ENCODE data around the gene CBFA2T3.
"Not testable (repeated sequence)": the region's sequence is repeated elsewhere in the genome, so short reads cannot be mapped to it uniquely, and the experiment has no call there.

The CBFA2T3 gene

GRCh38 chr16:88909431-88910210, 67.4 kb downstream of the CBFA2T3 start:
- DNase-seq (ENCODE audit: low spot score): no peak

- DNase-seq (ENCODE audit: low spot score): no peak
Observed at GRCh38 chr16:88908307-88908706, 68.7 kb downstream of the CBFA2T3 start.

- DNase-seq (ENCODE audit: low spot score): no peak
Observed at GRCh38 chr16:88907768-88908167, 69.2 kb downstream of the CBFA2T3 start.

DNA sequence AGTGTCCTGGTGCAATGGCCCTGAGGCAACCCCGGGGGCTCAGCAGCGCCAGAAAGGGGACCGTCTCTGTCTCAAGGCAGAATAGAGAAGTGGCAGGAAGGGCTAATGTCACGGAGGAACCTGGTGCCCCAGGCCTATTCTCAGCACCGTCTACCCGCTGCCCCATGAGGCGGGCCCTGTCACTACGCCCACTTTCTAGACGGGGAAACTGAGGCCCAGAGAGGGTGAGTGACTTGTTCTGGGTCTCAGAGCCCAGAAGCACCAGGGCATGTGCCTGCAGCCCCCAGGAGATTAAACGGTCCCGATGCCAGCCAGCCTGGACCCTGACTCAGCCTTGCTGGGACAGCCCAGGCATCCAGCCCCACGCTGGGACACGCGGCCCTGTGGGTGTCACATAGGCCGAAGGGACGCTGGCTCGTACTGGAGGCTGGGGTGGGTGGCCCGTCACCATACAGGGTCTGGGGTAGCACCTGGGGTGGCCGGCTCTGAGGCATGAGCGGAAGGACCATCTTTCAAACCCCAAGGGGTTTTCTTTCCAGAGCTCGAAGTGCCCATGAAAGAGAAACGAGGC, 70.4 kb downstream of the CBFA2T3 start:
- DNase-seq (ENCODE audit: low spot score): no peak

- no peak for DNase-seq (ENCODE audit: low spot score)
Observed at GRCh38 chr16:88906020-88906419, 71.0 kb downstream of the CBFA2T3 start.

- DNase-seq (ENCODE audit: low spot score): peak; percentile 28
Observed at GRCh38 chr16:88905563-88905962, 71.4 kb downstream of the CBFA2T3 start.

DNA sequence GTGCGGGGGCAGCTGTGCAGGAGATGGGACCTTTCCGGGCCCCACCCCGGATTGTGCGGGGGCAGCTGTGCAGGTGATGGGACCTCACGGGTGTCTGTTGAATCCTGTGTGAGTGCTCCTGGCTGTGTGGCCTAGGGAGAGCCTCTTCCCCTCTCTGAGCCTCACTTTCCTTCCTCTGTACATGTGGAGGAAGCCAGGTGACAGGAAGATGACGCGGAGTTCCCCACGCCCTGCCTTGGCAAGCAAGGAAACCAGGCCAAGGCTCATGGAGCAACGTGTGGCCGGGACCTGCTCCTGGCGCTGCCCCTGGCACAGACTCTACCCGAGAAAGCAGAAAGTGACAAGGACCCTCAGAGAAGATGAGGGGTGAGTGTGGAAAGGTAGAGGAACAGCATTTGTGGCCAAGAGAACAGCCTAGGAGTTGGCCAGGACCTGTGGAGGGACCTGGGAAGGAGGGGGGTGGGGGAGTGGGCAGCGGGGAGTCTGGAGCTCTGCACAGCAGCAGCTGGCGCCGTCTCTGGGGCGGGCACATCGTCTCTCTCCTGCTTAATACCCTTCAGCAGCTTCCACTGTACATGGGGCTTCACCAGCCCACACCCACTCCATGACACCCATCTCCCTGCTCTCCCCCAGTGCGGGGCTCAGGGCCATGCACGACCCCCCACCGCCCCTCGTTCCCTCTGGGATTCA, 72.2 kb downstream of the CBFA2T3 start:
- no peak for DNase-seq (ENCODE audit: low spot score)

DNA sequence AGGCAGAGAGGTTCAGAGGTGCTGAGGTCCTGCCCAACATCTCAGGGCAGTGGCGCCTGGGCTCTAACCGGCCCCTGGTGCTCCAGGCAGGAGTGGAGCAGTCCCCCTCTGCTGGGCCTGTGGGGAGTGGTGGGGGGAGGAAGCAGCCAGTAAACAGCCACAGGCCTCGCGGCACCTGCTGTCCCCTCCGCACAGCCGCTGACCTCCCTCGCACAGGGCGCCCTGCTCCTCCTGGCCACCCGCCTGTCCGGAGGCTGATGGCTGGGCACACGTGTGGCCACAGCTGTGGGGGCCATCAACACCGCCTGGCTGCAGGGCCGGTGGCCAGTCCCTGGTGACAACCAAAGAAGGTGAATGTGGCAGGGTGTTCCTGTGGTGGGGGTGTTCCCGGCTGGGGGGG, 73.7 kb downstream of the CBFA2T3 start:
- DNase-seq (ENCODE audit: low spot score): no peak

- no peak for DNase-seq (ENCODE audit: low spot score)
Observed at GRCh38 chr16:88902744-88903143, 74.3 kb downstream of the CBFA2T3 start.

GRCh38 chr16:88901718-88902337, 75.2 kb downstream of the CBFA2T3 start:
- no peak for DNase-seq (ENCODE audit: low spot score)

DNA sequence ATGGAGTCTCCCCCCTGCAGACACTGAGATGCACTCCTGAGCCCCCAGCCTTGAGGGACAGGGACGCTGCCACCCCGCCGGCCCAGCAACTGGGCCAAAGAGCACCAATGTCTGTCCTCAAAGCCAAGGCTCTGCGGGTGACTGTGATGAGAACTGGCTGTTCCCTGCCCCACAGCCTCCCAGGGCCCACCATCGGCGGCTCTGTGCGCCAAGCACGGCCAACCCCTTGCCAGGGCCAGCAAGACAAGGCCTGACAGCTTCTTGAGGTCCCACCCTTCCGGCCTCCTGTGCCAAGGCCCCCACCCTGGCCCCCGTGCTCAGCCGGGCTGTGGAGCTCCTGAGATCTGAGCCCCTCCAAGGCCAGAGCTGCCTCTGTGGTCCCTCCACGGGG, 76.3 kb downstream of the CBFA2T3 start:
- DNase-seq (ENCODE audit: low spot score): no peak

DNA sequence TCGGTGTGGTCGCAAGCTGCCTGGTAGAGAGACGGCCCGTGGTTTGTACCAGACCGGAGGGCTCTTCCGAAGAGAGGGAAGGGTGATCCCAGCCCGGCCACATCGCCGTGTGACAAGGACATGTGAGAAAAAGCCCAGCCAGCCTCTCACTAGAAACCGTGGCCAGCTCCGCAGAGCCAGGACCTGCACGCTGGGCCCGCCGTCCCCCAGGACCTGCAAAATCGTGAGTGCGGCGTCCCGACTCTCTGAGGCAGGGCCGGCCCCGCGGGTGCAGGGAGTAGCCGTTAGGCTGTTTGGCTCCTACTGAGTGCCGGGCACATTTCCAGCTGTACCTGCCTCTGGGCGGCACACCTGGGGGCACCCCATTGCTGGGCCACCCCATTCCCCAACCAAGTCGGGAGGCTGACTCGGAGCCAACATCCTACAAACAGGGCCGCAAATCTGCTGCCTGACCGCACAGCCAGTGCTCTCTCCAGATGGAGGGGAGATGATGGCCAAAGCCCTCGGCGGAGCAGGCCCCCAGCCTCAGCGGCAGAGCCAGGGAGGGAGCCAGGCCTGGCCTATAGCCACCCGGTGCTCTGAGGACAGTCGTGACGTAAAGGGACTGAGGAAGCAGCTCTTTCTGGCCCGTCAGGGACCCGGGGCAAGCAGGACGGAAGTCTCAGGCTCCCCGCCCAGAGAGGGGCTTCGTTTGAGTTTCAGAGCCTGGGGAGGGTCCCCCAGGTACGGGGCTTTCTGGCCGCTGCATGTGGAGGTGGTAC, 76.9 kb downstream of the CBFA2T3 start:
- no peak for DNase-seq (ENCODE audit: low spot score)

GRCh38 chr16:88897696-88898425, 79.1 kb downstream of the CBFA2T3 start:
- DNase-seq (ENCODE audit: low spot score): no peak

DNA sequence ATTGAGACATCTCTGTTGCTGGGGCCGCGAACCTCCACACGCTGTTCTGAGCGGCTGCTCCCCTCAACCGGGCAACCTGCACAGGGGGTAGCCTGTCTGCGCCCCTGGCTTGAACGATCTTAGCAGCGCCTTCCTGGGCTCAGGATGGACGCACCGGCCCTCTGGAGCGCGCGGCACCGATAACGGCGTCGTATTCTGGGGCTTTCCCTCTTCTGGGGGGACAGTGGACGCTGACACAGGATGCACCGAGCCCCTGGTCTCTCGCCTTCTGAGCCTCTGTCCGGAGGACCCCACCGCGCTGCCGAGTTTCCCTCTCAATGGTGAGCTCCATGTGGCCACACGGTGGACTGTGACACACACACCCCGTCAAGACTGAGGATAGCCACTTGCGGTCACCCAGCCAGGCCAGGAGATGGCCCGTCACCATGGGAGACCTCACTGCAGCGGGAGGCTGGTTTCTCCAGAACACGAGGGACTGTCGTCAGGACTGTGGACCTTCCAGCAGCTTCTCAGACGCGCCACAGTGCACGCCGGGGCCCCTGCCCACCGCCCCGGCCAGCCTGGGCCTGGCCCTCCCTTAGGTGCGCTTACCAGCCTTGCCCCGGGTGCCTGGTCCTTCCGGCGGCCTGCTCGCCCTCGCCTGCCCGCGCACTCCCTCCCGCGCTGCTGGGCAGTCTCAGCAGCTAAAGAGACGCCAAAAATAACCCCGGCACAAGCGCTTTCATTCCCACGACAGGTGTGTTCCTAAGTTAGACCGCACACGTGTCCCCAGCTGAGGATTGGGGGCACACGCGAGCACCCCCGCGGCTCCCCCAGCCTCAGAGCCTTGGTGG, 80.6 kb downstream of the CBFA2T3 start:
- no peak for DNase-seq (ENCODE audit: low spot score)

DNA sequence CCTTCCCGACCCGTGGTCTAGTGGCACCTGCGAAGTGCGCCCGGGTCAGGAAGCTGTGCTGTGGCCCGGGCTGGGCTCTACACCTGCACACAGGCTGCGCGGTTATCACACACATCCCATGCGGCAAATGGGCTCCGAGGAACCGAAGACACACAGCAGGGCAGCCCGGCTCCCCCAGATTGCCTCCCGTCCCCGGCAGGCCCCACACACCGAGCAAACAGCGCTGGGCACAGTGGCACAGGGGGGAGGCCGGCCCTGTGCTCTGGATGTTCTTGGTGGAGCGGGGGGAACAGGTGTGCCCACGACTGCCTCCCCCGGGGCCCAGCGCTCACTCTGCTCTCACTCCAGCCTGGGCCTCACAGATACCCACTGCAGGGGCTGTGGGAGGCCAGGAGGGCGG, 81.7 kb downstream of the CBFA2T3 start:
- DNase-seq (ENCODE audit: low spot score): no peak

DNA sequence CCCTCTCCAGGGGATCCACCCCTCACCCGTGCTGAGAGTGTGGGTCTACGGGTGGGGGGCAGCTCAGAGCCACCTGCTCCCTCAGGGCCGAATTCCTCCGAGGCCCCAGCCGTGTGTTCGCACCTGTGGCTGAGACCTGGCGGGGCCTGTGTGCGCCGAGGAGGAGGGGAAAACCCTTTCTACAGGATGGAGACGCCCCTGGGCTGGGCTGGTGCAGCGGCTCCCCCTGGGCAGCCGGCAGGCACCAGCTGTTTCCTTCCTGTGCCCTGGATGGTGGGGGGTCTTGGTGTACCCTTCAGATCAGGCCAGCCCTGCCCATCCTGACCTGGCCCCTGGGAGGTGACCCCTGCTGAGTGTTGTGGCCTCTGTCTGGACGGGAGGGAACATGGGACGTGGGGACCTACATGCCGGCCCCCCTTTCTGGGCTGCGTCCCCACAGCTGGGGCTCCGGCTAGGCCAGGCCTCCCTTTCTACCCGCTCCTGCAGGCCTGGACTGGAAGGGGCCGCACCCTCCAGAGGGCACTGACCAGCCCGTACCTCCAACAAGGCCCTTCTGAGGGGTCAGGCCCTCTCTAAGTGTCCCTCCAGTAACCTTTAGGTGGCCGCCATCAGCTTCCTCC, 82.2 kb downstream of the CBFA2T3 start:
- no peak for DNase-seq (ENCODE audit: low spot score)

GRCh38 chr16:88894266-88894665, 82.7 kb downstream of the CBFA2T3 start:
- not testable (repeated sequence) for DNase-seq (ENCODE audit: low spot score)

- DNase-seq (ENCODE audit: low spot score): no peak
Observed at GRCh38 chr16:88893127-88893968, 83.7 kb downstream of the CBFA2T3 start.

- no peak for DNase-seq (ENCODE audit: low spot score)
Observed at GRCh38 chr16:88892065-88892464, 84.9 kb downstream of the CBFA2T3 start.

All from hematopoietic multipotent progenitor cell treated with erythropoietin and hydrocortisone succinate and interleukin-3 and kit ligand, for 15 days (in vitro differentiated cells).